Limb (tissue), 2 donors: ENCODE data around the gene DNAAF6.
A peak's percentile ranks its signal among the peaks of the same experiment; 100 is the strongest.
"Not testable (repeated sequence)": the region's sequence is repeated elsewhere in the genome, so short reads cannot be mapped to it uniquely, and the experiment has no call there.

Experiments
- DNase-seq, 2 donors: peaks; one replicate each; pipeline ENCODE4 v3.0.0-alpha.2; 2016; ENCODE audit errors: extremely low spot score in 2 of 2

The DNAAF6 gene

GRCh38 chrX:107205770-107206696 lies at the start of gene DNAAF6, which contains the start of gene NUP62CL:
Gene DNAAF6, plus strand, starts transcription at chrX:107206611. Its CDS starts 6,265 bp downstream, at chrX:107212876.
Gene NUP62CL, minus strand, starts transcription at chrX:107206433. Its CDS starts 31,287 bp downstream, at chrX:107175146.
- peak; percentile 46 to 65 for DNase-seq

GRCh38 chrX:107157618-107158017 lies 48.8 kb upstream of the DNAAF6 start:
- not testable (repeated sequence) for DNase-seq

DNA sequence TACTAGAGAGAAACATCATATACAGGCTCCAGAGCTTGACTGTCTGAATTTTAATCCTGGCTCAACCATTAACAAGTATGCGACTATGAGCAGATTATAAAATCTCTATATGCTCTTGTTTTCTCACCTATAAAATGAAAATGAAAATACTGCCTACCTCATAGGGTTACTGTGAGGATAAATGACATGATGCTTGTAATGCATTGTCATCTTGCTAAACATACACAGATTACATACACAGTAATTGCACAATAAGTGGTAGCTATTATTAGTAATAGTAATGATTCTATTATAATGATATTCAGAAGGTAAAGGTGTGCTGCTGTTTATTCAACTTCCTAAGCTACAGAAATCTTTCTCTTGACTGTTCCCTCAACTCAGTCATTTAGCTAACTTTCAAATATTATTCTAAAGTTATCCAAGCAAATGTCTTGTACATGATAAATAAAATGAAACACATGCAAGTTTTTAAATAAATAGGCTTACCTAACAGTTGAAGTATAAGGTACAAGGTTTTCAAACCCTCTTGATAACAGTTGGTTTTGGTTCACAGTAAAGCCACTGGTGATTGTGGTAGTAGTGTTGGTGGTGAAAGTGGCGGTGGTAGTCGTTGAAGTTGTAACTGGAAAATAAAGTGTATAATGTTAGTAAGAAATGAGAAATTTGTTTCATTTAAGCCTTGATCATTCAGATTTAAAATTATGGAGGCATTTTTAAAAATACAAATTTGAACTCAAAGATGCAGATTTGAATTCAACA lies 39.1 kb upstream of the DNAAF6 start:
- no peak for DNase-seq

DNA sequence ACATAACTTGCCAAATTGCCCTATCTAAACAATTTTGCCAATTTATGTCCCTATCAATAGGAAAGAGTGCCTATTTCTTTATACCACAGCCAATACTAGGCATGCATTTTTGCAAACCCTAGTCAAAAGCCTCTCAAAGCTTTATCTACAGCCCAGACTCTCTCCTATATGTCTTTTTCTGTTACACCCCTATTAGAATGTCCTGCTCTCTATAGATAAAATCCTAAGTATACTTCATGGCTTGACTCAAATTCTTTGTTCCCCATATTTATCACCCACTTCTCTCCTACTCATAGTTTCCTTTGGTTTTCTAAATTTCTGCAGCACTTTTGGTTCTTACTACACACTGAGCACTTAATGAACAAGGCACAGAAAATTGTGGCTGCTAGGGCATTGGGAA lies 38.2 kb upstream of the DNAAF6 start:
- DNase-seq, result no peak

- no peak for DNase-seq
Observed at GRCh38 chrX:107168712-107169111, 37.7 kb upstream of the DNAAF6 start.

DNA sequence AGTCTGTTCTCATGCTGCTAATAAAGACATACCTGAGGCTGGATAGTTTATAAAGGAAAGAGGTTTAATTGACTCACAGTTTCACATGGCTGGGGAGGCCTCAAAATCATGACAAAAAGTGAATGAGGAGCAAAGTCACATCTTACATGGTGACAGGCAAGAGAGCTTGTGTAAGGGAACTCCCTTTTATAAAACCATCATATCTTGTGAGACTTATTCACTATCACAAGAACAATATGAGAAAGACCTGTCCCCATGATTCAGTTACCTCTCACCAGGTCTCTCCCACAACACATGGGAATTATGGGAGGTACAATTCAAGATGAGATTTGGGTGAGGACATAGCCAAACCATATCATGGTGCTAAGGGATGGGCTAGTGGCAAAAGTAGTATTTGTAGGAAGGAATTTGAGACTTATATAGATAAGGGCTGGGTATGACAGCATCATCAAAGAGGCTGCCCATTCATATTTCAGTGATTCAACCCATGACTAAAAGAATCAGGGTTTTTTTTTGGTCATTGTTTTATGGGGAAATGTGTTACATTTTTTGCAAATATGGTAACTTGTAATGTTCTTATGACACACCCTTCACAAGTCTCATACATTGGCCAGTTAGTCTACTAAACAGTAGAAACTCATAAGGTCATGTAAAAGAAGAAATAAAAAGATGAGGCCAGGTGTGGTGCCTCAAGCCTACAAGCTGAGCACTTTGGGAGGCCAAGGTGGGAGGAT lies 34.9 kb upstream of the DNAAF6 start:
- no peak for DNase-seq

DNA sequence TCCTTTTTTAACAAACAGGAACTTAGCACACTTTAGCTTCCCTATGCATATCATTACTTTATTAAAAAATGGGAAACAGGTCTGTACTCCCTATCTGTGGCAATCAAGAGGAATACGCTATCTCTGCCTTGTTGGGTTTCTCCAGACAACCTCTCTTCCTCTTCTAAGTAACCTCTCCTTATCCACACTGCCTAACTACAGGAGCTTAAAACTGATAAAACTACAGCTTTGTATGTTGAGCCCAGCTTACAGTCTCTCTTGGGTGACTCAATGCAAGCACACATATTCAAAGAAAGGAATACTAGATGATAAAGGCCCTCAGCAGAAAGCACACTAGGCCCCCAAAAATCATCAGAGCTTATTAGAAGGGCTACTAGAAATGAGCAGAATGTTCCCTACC lies 9.1 kb upstream of the DNAAF6 start:
- DNase-seq, result no peak

DNA sequence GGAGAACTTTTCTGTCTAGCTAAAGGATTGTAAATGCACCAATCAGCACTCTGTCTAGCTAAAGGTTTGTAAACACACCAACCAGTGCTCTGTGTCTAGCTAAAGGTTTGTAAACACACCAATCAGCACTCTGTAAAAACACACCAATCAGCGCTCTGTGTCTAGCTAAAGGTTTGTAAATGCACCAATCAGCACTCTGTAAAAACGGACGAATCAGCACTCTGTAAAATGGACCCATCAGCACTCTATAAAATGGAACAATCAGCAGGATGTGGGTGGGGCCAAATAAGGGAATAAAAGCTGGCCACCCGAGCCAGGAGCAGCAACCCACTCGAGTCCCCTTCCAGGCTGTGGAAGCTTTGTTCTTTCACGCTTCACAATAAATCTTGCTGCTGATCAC lies 8.3 kb upstream of the DNAAF6 start:
- not testable (repeated sequence) for DNase-seq

- no peak for DNase-seq
Observed at GRCh38 chrX:107199491-107199890, 6.9 kb upstream of the DNAAF6 start.

DNA sequence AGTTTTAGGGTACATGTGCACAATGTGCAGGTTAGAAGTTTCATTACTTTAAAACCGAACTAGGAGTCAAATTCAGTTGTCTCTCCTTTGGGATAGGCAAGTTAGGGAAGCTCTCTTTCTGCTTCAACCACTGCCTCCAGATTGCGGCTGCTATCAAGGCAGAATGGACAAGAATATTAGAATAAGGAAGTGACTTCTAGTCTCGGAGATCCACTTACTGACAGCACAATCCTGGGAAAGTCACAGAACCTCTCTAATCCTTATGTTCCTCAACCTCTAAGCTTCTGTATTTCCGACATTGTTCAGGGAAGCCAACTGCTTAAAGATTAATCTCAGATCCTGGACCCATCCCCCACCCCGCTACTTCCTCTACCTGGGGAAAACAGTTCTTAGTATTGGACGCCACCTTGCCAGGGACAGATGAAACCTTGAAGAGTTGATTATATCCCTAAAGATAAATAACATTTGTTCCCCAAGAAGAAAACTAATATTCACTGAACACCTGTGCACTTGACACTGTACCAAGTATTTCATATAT lies 2.3 kb upstream of the DNAAF6 start:
- no peak for DNase-seq

DNA sequence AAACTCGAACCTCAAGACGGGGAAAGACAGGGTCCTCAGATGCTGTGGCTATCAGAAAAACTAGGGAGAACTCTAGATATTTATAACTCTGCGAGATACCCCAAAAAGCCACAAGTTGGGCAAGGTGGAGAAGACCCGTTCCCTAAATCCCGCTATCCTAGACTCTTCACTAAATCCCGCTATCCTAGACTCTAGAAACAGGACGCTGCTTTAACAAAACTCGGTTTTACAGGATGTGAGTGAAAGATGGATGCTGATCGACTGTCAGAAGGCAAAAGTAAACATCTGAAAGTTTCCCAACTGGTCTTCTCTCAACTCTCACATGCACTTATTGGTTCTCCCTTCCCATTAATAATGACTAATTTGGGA lies 270 bp downstream of the DNAAF6 start:
- DNase-seq, result no peak

- DNase-seq, result no peak
Observed at GRCh38 chrX:107207089-107207488, 678 bp downstream of the DNAAF6 start.

DNA sequence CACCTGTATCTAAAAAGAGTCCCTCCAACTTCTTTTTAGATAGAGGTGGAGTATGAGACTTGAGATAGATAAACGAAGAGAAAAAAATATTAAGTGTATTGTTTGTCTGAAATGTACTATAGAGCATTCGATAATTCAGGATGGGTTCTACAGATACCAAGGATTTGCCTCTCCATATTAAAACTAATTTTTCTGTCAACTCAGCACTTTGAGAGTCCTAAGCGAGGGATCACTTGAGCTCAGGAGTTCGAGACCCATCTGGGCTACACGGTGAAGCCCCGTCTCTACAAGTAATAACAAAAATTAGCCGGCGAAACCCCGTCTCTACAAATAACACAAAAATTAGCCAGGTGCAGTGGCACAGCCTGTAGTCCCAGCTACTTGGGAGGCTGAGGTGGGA lies 1.5 kb downstream of the DNAAF6 start:
- no peak for DNase-seq

- no peak for DNase-seq
Observed at GRCh38 chrX:107213477-107213876, 7.1 kb downstream of the DNAAF6 start.

DNA sequence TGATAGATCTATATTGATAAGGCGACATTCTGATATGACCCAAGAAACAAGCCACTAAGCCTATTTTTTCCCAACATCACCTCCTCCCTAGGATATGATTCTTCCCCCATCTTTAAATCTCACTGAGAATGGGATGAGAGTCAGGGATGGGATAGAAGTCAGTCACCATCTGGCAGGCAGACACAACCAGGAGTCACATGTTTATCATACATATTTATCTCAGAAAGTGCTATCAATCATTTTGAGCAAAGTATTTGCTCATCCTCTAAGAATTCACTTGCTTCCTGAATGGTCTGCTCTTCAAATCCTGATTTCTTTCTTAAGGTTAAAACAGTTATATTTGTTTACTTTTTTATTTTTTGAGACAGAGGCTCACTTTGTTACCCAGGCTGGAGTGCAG lies 20.3 kb downstream of the DNAAF6 start:
- no peak for DNase-seq

DNA sequence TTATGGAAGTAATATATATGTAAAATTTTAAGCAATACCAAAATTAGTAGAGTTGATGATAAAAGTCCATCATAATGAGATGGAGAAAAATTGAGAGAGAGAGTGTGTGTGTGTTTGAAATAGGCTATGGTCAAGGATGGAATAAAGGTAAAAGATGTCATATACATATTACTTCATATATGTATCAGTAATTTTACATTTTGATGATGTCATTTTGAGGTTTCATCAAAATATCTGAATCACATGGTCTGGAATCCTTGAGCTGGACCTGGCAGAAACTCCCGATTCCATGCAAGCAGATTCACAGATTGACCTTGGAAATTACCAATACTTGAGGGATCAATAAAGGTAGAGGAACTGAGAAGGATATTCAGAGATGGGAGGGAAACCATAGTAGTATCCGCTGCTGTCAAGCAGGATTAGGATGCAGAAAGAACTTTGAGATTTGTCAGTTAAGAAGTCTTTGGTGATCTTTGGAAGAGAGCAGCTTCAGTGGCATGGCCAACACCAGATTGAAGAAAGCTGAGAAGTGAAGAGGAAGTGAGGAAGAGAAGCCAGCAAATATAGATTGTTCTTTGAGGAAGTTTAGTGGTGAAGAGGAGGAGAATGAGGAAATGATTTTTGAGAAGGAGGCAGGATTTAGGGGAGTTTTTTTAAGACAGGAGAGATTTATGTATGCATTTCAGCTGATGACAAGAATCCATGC lies 21.5 kb downstream of the DNAAF6 start:
- no peak for DNase-seq

DNA sequence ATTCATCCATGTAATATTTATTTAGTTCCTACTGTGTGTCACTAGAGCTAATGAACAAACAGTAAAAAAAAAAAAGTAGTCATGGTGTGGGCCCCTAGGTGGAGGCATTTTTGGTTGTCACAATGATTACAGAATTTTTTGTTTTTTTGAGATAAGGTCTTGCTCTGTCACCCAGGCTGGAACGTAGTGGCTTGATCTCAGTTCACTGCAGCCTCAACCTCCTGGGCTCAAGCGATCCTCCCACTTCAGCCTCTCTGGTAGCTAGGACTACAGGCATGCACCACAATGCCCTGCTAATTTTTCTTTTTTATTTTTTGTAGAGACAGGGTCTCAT lies 22.0 kb downstream of the DNAAF6 start:
- DNase-seq, result no peak

DNA sequence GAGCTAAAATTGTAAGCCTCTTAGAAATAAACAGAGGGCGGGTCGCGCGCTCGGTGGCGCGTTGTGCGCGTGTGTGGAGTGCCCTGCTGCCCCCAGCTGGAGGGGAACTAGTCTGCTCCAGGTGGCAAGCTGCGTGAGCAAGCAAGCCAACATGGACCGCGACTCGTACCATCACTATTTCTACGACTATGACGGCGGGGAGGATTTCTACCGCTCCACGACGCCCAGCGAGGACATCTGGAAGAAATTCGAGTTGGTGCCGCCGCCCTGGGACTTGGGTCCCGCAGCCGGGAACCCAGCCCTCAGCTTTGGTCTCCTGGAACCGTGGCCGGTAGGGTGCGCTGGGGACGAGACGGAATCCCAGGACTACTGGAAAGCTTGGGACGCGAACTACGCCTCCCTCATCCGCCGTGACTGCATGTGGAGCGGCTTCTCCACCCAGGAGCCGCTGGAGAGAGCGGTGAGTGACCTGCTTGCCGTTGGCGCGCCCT lies 66.1 kb downstream of the DNAAF6 start:
- DNase-seq, result no peak

GRCh38 chrX:107273795-107274194 lies 67.4 kb downstream of the DNAAF6 start:
- DNase-seq, result no peak

DNA sequence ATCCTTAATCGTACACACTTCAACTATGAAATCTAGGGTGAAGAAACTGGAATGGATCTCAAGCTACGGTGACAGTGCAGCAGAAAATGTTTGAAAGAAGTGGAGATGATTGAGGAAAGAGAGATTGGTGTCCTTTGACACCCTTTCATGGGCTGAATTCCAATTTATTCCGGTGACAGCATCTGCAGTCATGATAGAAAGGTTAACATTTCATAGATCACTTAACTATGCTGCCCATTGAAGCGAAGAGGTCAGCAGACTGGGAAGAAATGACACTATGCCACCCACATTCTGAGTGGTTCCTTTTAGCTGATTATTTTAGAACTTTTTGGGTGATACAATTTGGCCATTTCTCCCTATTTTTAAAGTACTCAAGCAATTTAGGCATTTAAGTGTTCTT lies 82.3 kb downstream of the DNAAF6 start:
- no peak for DNase-seq

DNA sequence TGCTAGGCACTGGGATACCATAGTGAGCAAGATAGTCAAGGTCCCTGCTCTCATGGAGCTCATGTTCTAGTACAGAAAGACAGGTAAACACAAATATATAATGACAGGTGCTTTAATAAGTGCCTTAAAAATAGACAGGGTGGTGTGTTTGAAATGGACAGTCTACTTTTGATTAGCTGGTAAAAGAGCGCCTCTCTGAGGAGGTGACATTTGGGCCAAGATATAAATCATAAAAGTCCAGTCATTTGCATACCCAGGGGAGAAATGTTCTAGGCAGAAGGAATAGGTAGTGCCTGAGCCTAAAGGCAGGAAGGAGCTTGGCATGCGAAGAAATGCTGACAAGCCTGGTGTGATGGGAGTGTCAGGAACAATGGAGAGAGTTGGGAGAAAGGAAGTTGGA lies 83.6 kb downstream of the DNAAF6 start:
- no peak for DNase-seq
